GM19238 (cell line): ENCODE measurements around the gene STAC.

ENCODE experiments used
- DNase-seq: peaks from one replicate; pipeline ENCODE4 v3.0.0; 2011; ENCODE audit warnings: low spot score; ENCODE audit not compliant: insufficient read length

Gene STAC

GRCh38 chr3:36579746-36580145, 199.4 kb downstream of the STAC start:
- DNase-seq = no peak

- no peak for DNase-seq
Measured at GRCh38 chr3:36580716-36581115, 200.4 kb downstream of the STAC start.

- no peak for DNase-seq
Measured at GRCh38 chr3:36591959-36592358, 211.7 kb downstream of the STAC start.

- DNase-seq = no peak
Measured at GRCh38 chr3:36595511-36595910, 215.2 kb downstream of the STAC start.

- DNase-seq = no peak
Measured at GRCh38 chr3:36596419-36596818, 216.1 kb downstream of the STAC start.

- DNase-seq = no peak
Measured at GRCh38 chr3:36597422-36597821, 217.1 kb downstream of the STAC start.
